Immature natural killer cell (primary cell): ENCODE results near the gene FBXO22. TPM values are rescaled to one million over a fixed set of nuclear protein-coding genes. Genes with fewer than 3 reads are reported as not detected.
"Not testable (repeated sequence)": the region's sequence is repeated elsewhere in the genome, so short reads cannot be mapped to it uniquely, and the experiment has no call there.

ENCODE experiments used
- DNase-seq, 3 donors: peaks; one replicate each; pipeline ENCODE4 v3.0.0; 2022; ENCODE audit warnings: mixed read lengths in 1 of 3
- H3K27ac Mint-ChIP-seq, 6 donors: one replicate each; pipeline ENCODE4 v1.8.0; 2020; ENCODE audit warnings: mixed read lengths in 6 of 6, mild to moderate bottlenecking in 5 of 6, inconsistent platforms in 4 of 6, moderate library complexity in 3 of 6
- H3K27me3 Mint-ChIP-seq, 3 donors: one replicate each; pipeline ENCODE4 v1.8.0; 2020 to 2021; ENCODE audit warnings: low read depth in 3 of 3, mild to moderate bottlenecking in 3 of 3, mixed read lengths in 3 of 3, moderate library complexity in 3 of 3, inconsistent platforms in 1 of 3
- H3K36me3 Mint-ChIP-seq, 3 donors: one replicate each; pipeline ENCODE4 v1.8.0; 2020; ENCODE audit warnings: mixed read lengths in 3 of 3, inconsistent platforms in 2 of 3, mild to moderate bottlenecking in 2 of 3
- H3K4me1 Mint-ChIP-seq, 2 donors: one replicate each; pipeline ENCODE4 v1.8.0; 2020; ENCODE audit warnings: inconsistent platforms in 2 of 2, mild to moderate bottlenecking in 2 of 2, mixed read lengths in 2 of 2, moderate library complexity in 1 of 2
- H3K4me3 Mint-ChIP-seq, 5 donors: one replicate each; pipeline ENCODE4 v1.8.0; 2020; ENCODE audit warnings: mild to moderate bottlenecking in 5 of 5, mixed read lengths in 5 of 5, inconsistent platforms in 3 of 5, moderate library complexity in 3 of 5
- H3K9me3 Mint-ChIP-seq, 6 donors: one replicate each; pipeline ENCODE4 v1.8.0; 2020; ENCODE audit warnings: mild to moderate bottlenecking in 6 of 6, mixed read lengths in 6 of 6, inconsistent platforms in 4 of 6, moderate library complexity in 3 of 6
- polyA plus RNA-seq, 3 donors: library from polyadenylated mRNA; unstranded; fragments of 300-500 nt; fragmentation: Illumina TruSeq; gene quantifications; one replicate each; pipeline ENCODE4 v1.2.3, GENCODE V29; 2021

FBXO22 gene
- 10 to 100 TPM; 11.5 to 13.8 (median 12.7) TPM for polyA plus RNA-seq

- Mint-ChIP-seq H3K36me3 (peaks cover 0 to 6% (median 3%) of the 10 kb centered on the region in 3 donors), H3K27ac (peak within 1 kb of the TSS; percentile 81 to 96 (median 95)), H3K27me3 (peaks cover 4 to 13% (median 7%) of the 10 kb centered on the region in 3 donors), H3K9me3 (peaks cover 0 to 1% (median 0%) of the 10 kb centered on the region in 6 donors), H3K4me3 (peak within 1 kb of the TSS; percentile 97 to 99 (median 98)), H3K4me1 (peaks cover 27 to 43% of the 10 kb centered on the region in 2 donors)
- DNase-seq, result peak; percentile 86 to 88 (median 87)
Measured at GRCh38 chr15:75903331-75904239, at the start of gene FBXO22. Gene FBXO22, plus strand, starts transcription at chr15:75903878. Its CDS starts 86 bp downstream, at chr15:75903964.

- H3K4me1 Mint-ChIP-seq, result peaks cover 18 to 66% of the 10 kb centered on the region in 2 donors
- H3K27me3 Mint-ChIP-seq, result peaks cover 0 to 2% (median 0%) of the 10 kb centered on the region in 3 donors
- H3K9me3 Mint-ChIP-seq, result no peaks in the 10 kb centered on the region
- no peak overlapping the region for H3K4me3 Mint-ChIP-seq
- H3K36me3 Mint-ChIP-seq, result peaks cover 0 to 16% (median 4%) of the 10 kb centered on the region in 3 donors
- no peak for DNase-seq
- peak overlapping the region in 2 of 6 donors; percentile 5 to 7 for H3K27ac Mint-ChIP-seq
Measured at GRCh38 chr15:75857886-75858285, 45.8 kb upstream of the FBXO22 start.

- peaks cover 20 to 90% of the 10 kb centered on the region in 2 donors for H3K4me1 Mint-ChIP-seq
- peaks cover 0 to 4% (median 2%) of the 10 kb centered on the region in 3 donors for H3K27me3 Mint-ChIP-seq
- H3K27ac Mint-ChIP-seq, result no peak overlapping the region
Measured at GRCh38 chr15:75861750-75862402, 41.8 kb upstream of the FBXO22 start.

GRCh38 chr15:75862796-75863195 is 40.9 kb upstream of the FBXO22 start:
- peaks cover 8 to 15% (median 9%) of the 10 kb centered on the region in 3 donors for H3K36me3 Mint-ChIP-seq
- H3K4me1 Mint-ChIP-seq, result peaks cover 26 to 92% of the 10 kb centered on the region in 2 donors
- peaks cover 0 to 4% (median 2%) of the 10 kb centered on the region in 3 donors for H3K27me3 Mint-ChIP-seq
- no peak for DNase-seq
- H3K9me3 Mint-ChIP-seq, result no peaks in the 10 kb centered on the region
- H3K27ac Mint-ChIP-seq, result peak overlapping the region in 1 of 6 donors; percentile 22
- no peak overlapping the region for H3K4me3 Mint-ChIP-seq

More at GRCh38 chr15:75861750-75862402, 41.8 kb upstream of the FBXO22 start:
- no peak for DNase-seq
- H3K9me3 Mint-ChIP-seq, result no peaks in the 10 kb centered on the region
- H3K36me3 Mint-ChIP-seq, result peaks cover 8 to 15% (median 9%) of the 10 kb centered on the region in 3 donors
- no peak overlapping the region for H3K4me3 Mint-ChIP-seq

GRCh38 chr15:75864213-75865059 is 39.2 kb upstream of the FBXO22 start:
- Mint-ChIP-seq H3K4me1 (peaks cover 18 to 75% of the 10 kb centered on the region in 2 donors), H3K27me3 (peaks cover 0 to 2% (median 2%) of the 10 kb centered on the region in 3 donors), H3K27ac (no peak overlapping the region), H3K36me3 (peaks cover 4 to 15% (median 9%) of the 10 kb centered on the region in 3 donors), H3K9me3 (no peaks in the 10 kb centered on the region), H3K4me3 (no peak overlapping the region)
- DNase-seq, result no peak

- not testable (repeated sequence) for H3K27me3 Mint-ChIP-seq, DNase-seq, H3K4me3 Mint-ChIP-seq, H3K9me3 Mint-ChIP-seq
- Mint-ChIP-seq H3K27ac (peak overlapping the region in 2 of 6 donors; percentile 19 to 30), H3K4me1 (peaks cover 15 to 65% of the 10 kb centered on the region in 2 donors), H3K36me3 (peaks cover 11 to 23% (median 16%) of the 10 kb centered on the region in 3 donors)
Measured at GRCh38 chr15:75866045-75866444, 37.6 kb upstream of the FBXO22 start.

GRCh38 chr15:75866916-75867315 is 36.8 kb upstream of the FBXO22 start:
- H3K27me3 Mint-ChIP-seq, result peaks cover 0 to 2% (median 2%) of the 10 kb centered on the region in 3 donors
- H3K4me1 Mint-ChIP-seq, result peaks cover 15 to 62% of the 10 kb centered on the region in 2 donors
- H3K36me3 Mint-ChIP-seq, result peaks cover 11 to 20% (median 16%) of the 10 kb centered on the region in 3 donors
- peak overlapping the region in 2 of 6 donors; percentile 2 to 8 for H3K27ac Mint-ChIP-seq
- H3K4me3 Mint-ChIP-seq, result peak overlapping the region in 1 of 5 donors; percentile 16
- no peaks in the 10 kb centered on the region for H3K9me3 Mint-ChIP-seq
- no peak for DNase-seq

- no peak overlapping the region for H3K4me3 Mint-ChIP-seq
- peaks cover 11 to 19% (median 16%) of the 10 kb centered on the region in 3 donors for H3K36me3 Mint-ChIP-seq
- no peak for DNase-seq
- H3K27ac Mint-ChIP-seq, result peak overlapping the region in 1 of 6 donors; percentile 35
- no peaks in the 10 kb centered on the region for H3K9me3 Mint-ChIP-seq
- H3K27me3 Mint-ChIP-seq, result peaks cover 0 to 3% (median 2%) of the 10 kb centered on the region in 3 donors
- H3K4me1 Mint-ChIP-seq, result peaks cover 15 to 63% of the 10 kb centered on the region in 2 donors
Measured at GRCh38 chr15:75867449-75867848, 36.2 kb upstream of the FBXO22 start.

- Mint-ChIP-seq H3K36me3 (peaks cover 11 to 16% (median 16%) of the 10 kb centered on the region in 3 donors), H3K4me1 (peaks cover 15 to 64% of the 10 kb centered on the region in 2 donors), H3K27ac (no peak overlapping the region), H3K9me3 (no peaks in the 10 kb centered on the region), H3K4me3 (no peak overlapping the region), H3K27me3 (peaks cover 0 to 3% (median 2%) of the 10 kb centered on the region in 3 donors)
- DNase-seq, result no peak
Measured at GRCh38 chr15:75868019-75868418, 35.7 kb upstream of the FBXO22 start.

GRCh38 chr15:75869446-75869845 is 34.2 kb upstream of the FBXO22 start:
- no peak overlapping the region for H3K27ac Mint-ChIP-seq
- peaks cover 0 to 6% (median 2%) of the 10 kb centered on the region in 3 donors for H3K27me3 Mint-ChIP-seq
- H3K4me3 Mint-ChIP-seq, result no peak overlapping the region
- H3K4me1 Mint-ChIP-seq, result peaks cover 26 to 68% of the 10 kb centered on the region in 2 donors
- no peak for DNase-seq
- no peaks in the 10 kb centered on the region for H3K9me3 Mint-ChIP-seq
- H3K36me3 Mint-ChIP-seq, result peaks cover 12 to 25% (median 19%) of the 10 kb centered on the region in 3 donors

GRCh38 chr15:75871589-75871988 is 32.1 kb upstream of the FBXO22 start:
- H3K4me3 Mint-ChIP-seq, DNase-seq, H3K27me3 Mint-ChIP-seq, H3K9me3 Mint-ChIP-seq: not testable (repeated sequence)
- peaks cover 12 to 32% (median 24%) of the 10 kb centered on the region in 3 donors for H3K36me3 Mint-ChIP-seq
- peak overlapping the region in 1 of 6 donors; percentile 9 for H3K27ac Mint-ChIP-seq
- H3K4me1 Mint-ChIP-seq, result peaks cover 22 to 57% of the 10 kb centered on the region in 2 donors

- Mint-ChIP-seq H3K27ac (peak overlapping the region in 1 of 6 donors; percentile 1), H3K27me3 (peaks cover 0 to 5% (median 0%) of the 10 kb centered on the region in 3 donors), H3K36me3 (peaks cover 11 to 34% (median 24%) of the 10 kb centered on the region in 3 donors), H3K4me1 (peaks cover 17 to 48% of the 10 kb centered on the region in 2 donors), H3K9me3 (no peaks in the 10 kb centered on the region), H3K4me3 (no peak overlapping the region)
- DNase-seq, result no peak
Measured at GRCh38 chr15:75872403-75872990, 31.2 kb upstream of the FBXO22 start.
